Esophagus squamous epithelium (tissue), 5 donors: ENCODE results near the gene TPM1. TPM values are rescaled to one million over a fixed set of nuclear protein-coding genes. Genes with fewer than 3 reads are reported as not detected.
A peak's percentile ranks its signal among the peaks of the same experiment; 100 is the strongest.

Experiments
- DNase-seq: peaks from one replicate; lab custom pipeline; 2025; lab: John Stamatoyannopoulos, UW
- H3K27ac ChIP-seq, 4 donors: fragments of 200-600 bp; sonication (generic); one replicate each; pipeline ENCODE4 v1.5.1; 2016 to 2019; ENCODE audit warnings: mild to moderate bottlenecking in 1 of 4
- H3K27me3 ChIP-seq, 4 donors: fragments of 200-600 bp; sonication (generic); 1 replicate in 3 of 4; 2 replicates in 1 of 4; pipeline versions ENCODE4 v1.5.1 to v1.6.0; 2017 to 2021; ENCODE audit warnings: antibody characterized with exemption in 1 of 4
- H3K36me3 ChIP-seq, 3 donors: fragments of 200-600 bp; sonication (generic); one replicate each; pipeline ENCODE4 v1.5.1; 2016 to 2019
- H3K4me1 ChIP-seq, 3 donors: fragments of 200-600 bp; sonication (generic); one replicate each; pipeline ENCODE4 v1.5.1; 2017 to 2019
- H3K4me3 ChIP-seq, 4 donors: fragments of 200-600 bp; sonication (generic); 1 replicate in 3 of 4; 2 replicates in 1 of 4; pipeline ENCODE4 v1.5.1; 2016 to 2019; ENCODE audit warnings: mild to moderate bottlenecking in 2 of 4, moderate library complexity in 1 of 4
- H3K9me3 ChIP-seq, 3 donors: fragments of 200-600 bp; sonication (generic); one replicate each; pipeline ENCODE4 v1.5.1; 2016 to 2019
- CTCF ChIP-seq, 6 experiments: fragments of 450-650 bp in 4 of 6; fragments of 200-600 bp in 2 of 6; sonication (generic) in 2 of 6; IDR thresholded peaks; one replicate each; pipeline ENCODE4 v1.5.1; 2016 to 2019; ENCODE audit warnings: antibody characterized with exemption in 6 of 6, mild to moderate bottlenecking in 4 of 6, moderate library complexity in 4 of 6
- POLR2A ChIP-seq, 4 donors: fragments of 450-650 bp; IDR thresholded peaks; one replicate each; pipeline ENCODE4 v1.6.1; 2017; ENCODE audit warnings: antibody characterized with exemption in 4 of 4, mild to moderate bottlenecking in 4 of 4, moderate library complexity in 3 of 4
- WGBS, 2 donors: methylation state at CpG; one replicate each; pipeline ENCODE4 v1.1.5; 2018; 5-methylcytosine and 5-hydroxymethylcytosine counted together
- intact Hi-C: fragments of 100-400 bp; cut with DNase I; formaldehyde crosslinking; loops from one replicate; pipeline ENCODE4 v1.15.0; 2022
- total RNA-seq, 4 donors: library from RNA; depleted of rRNA; stranded (reverse); fragments of >200 nt; gene quantifications; one replicate each; pipeline ENCODE4 v1.1.0, GENCODE V29; 2016
- donor health status: DM: yes; HTN: yes; CAD: no.

TPM1 gene
- total RNA-seq, 4 donors from 2014 or later: 44.3 to 680 (median 138) TPM

- no peaks in the 10 kb centered on the region for H3K9me3 ChIP-seq
- TF ChIP-seq CTCF (IDR thresholded peaks at IDR 0.05): no peak
- TF ChIP-seq POLR2A (IDR thresholded peaks at IDR 0.05): no peak
- peak overlapping the region; percentile 32 to 92 (median 86) for H3K27ac ChIP-seq
- peak overlapping the region in 1 of 4 donors; percentile 82 for H3K4me3 ChIP-seq
- H3K27me3 ChIP-seq: peaks cover 0 to 22% (median 0%) of the 10 kb centered on the region in 4 donors
- no peak for DNase-seq
- H3K4me1 ChIP-seq: peaks cover 0 to 80% (median 25%) of the 10 kb centered on the region in 3 donors
- intact Hi-C loops: no loop called here
- no peaks in the 10 kb centered on the region for H3K36me3 ChIP-seq
These were observed 8.2 kb downstream of the TPM1 start for GRCh38 chr15:63050731-63051155.

GRCh38 chr15:63051156-63052066 is 8.9 kb downstream of the TPM1 start:
- no peak for DNase-seq
- peaks cover 0 to 15% (median 0%) of the 10 kb centered on the region in 4 donors for H3K27me3 ChIP-seq
- peak overlapping the region; percentile 32 to 92 (median 86) for H3K27ac ChIP-seq
- peak overlapping the region in 1 of 4 donors; percentile 82 for H3K4me3 ChIP-seq
- no peaks in the 10 kb centered on the region for H3K9me3 ChIP-seq
- intact Hi-C loops: no loop called here
- no peaks in the 10 kb centered on the region for H3K36me3 ChIP-seq
- no peak for TF ChIP-seq POLR2A (IDR thresholded peaks at IDR 0.05)
- TF ChIP-seq CTCF (IDR thresholded peaks at IDR 0.05): no peak
- WGBS, 2 donors: 56 to 84% methylated on average over 5 of the region's 5 CpGs
- peaks cover 0 to 87% (median 25%) of the 10 kb centered on the region in 3 donors for H3K4me1 ChIP-seq

GRCh38 chr15:63052077-63052841 is 9.7 kb downstream of the TPM1 start:
- 60 to 83% methylated on average over 8 to 10 of the region's 10 CpGs for WGBS, 2 donors
- Histone ChIP-seq H3K4me1 (peaks cover 0 to 91% (median 25%) of the 10 kb centered on the region in 3 donors), H3K27ac (peak overlapping the region; percentile 25 to 87 (median 84)), H3K9me3 (no peaks in the 10 kb centered on the region), H3K36me3 (peaks cover 0 to 5% (median 0%) of the 10 kb centered on the region in 3 donors), H3K4me3 (peak overlapping the region in 1 of 4 donors; percentile 19), H3K27me3 (peaks cover 0 to 6% (median 0%) of the 10 kb centered on the region in 4 donors)
- intact Hi-C loops: no loop called here
- DNase-seq: no peak
- TF ChIP-seq CTCF (IDR thresholded peaks at IDR 0.05): no peak
- TF ChIP-seq POLR2A (IDR thresholded peaks at IDR 0.05): no peak

GRCh38 chr15:63052961-63053698 is 10.6 kb downstream of the TPM1 start:
- intact Hi-C loops: no loop called here
- WGBS, 2 donors: 66 to 84% methylated on average over 6 to 7 of the region's 7 CpGs
- peak overlapping the region in 1 of 4 donors; percentile 19 for H3K4me3 ChIP-seq
- H3K4me1 ChIP-seq: peaks cover 0 to 86% (median 25%) of the 10 kb centered on the region in 3 donors
- H3K27ac ChIP-seq: peak overlapping the region; percentile 25 to 87 (median 78)
- peaks cover 6 to 14% (median 7%) of the 10 kb centered on the region in 3 donors for H3K36me3 ChIP-seq
- no peaks in the 10 kb centered on the region for H3K9me3 ChIP-seq
- H3K27me3 ChIP-seq: no peaks in the 10 kb centered on the region
- TF ChIP-seq POLR2A (IDR thresholded peaks at IDR 0.05) (no peak), CTCF (IDR thresholded peaks at IDR 0.05) (no peak)
- DNase-seq: no peak
